Body of pancreas (tissue), 4 donors: ENCODE data around the gene MT1A. TPM values are rescaled to one million over a fixed set of nuclear protein-coding genes. Genes with fewer than 3 reads are reported as not detected.
A peak's percentile ranks its signal among the peaks of the same experiment; 100 is the strongest.

Experiments used
- ATAC-seq: fragments of 150-250 bp; one replicate; pipeline ENCODE4 v1.9.1; 2016
- DNase-seq, 4 donors: peaks; one replicate each; pipeline ENCODE4 v3.0.0-alpha.2; 2019
- H3K27ac ChIP-seq, 4 donors: fragments of 200-600 bp; sonication (generic); 1 replicate in 3 of 4; 2 replicates in 1 of 4; pipeline versions ENCODE4 v1.5.1 to v1.6.1; 2016 to 2019; ENCODE audit warnings: mild to moderate bottlenecking in 1 of 4, mixed read lengths in 1 of 4, moderate library complexity in 1 of 4
- H3K27me3 ChIP-seq, 2 donors: fragments of 200-600 bp; sonication (generic); one replicate each; pipeline ENCODE4 v1.6.0; 2016; ENCODE audit warnings: mild to moderate bottlenecking in 1 of 2
- H3K36me3 ChIP-seq, 2 donors: fragments of 200-600 bp; sonication (generic); replicated peaks in 1 of 2; 2 replicates each; pipeline ENCODE4 v1.5.1; 2016; ENCODE audit warnings: low read depth in 2 of 2; ENCODE audit not compliant: insufficient read depth in 1 of 2
- H3K4me1 ChIP-seq: fragments of 200-600 bp; sonication (generic); one replicate; pipeline ENCODE4 v1.6.0; 2016
- H3K4me3 ChIP-seq, 2 donors: fragments of 200-600 bp; sonication (generic); 1 replicate in 1 of 2; 2 replicates in 1 of 2; pipeline ENCODE4 v1.5.1; 2016 to 2019
- H3K9me3 ChIP-seq, 3 donors: fragments of 200-600 bp; sonication (generic); 1 replicate in 2 of 3; 2 replicates in 1 of 3; pipeline ENCODE4 v1.5.1; 2016
- CTCF ChIP-seq, 7 experiments: fragments of 450-650 bp in 4 of 7; fragments of 200-600 bp in 3 of 7; sonication (generic) in 3 of 7; IDR thresholded peaks; one replicate each; pipeline ENCODE4 v1.5.1; 2016 to 2019; ENCODE audit warnings: antibody characterized with exemption in 7 of 7
- POLR2A ChIP-seq, 3 donors: fragments of 450-650 bp; IDR thresholded peaks; one replicate each; pipeline ENCODE4 v1.6.1; 2016; ENCODE audit warnings: antibody characterized with exemption in 3 of 3, mild to moderate bottlenecking in 2 of 3
- WGBS, 2 donors: methylation state at CpG; one replicate each; pipeline ENCODE4 v1.1.5; 2017; 5-methylcytosine and 5-hydroxymethylcytosine counted together
- intact Hi-C: fragments of 100-400 bp; cut with DNase I; formaldehyde crosslinking; loops from one replicate; pipeline ENCODE4 v1.15.1; 2023
- total RNA-seq, 2 donors: library from RNA; depleted of rRNA; stranded (reverse); fragments of >200 nt; gene quantifications; one replicate each; pipeline ENCODE4 v1.1.0, GENCODE V29; 2016

MT1A gene
- total RNA-seq, 2 donors from 2014 or later = 268 TPM; not detected in 1

DNA sequence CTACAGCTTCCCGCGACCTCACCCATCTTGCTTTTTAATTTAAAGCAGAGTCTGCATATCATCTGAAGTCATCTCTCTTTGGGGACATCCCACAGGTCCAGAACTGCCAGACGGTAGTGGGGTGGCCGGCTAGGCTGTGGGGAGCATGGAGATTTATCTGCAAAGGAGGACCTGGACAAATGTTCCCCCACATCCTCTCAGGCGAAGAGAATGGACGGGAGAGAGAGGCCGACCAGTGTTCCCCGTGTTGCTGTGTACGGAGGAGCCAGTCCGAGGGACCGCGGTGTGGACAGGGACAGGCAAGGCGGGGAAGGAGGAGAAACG is 6.7 kb upstream of the MT1A start:
- H3K9me3 ChIP-seq = no peaks in the 10 kb centered on the region
- TF ChIP-seq POLR2A (IDR thresholded peaks at IDR 0.05) (no peak), CTCF (IDR thresholded peaks at IDR 0.05) (no peak)
- H3K4me1 ChIP-seq = peaks cover 30% of the 10 kb centered on the region
- peak overlapping the region; percentile 23 to 54 for H3K4me3 ChIP-seq
- no peak for DNase-seq
- ATAC-seq = no peak
- H3K36me3 ChIP-seq = no peaks in the 10 kb centered on the region
- WGBS, 2 donors = 21 to 22% methylated on average over 14 of the region's 14 CpGs
- H3K27me3 ChIP-seq = no peaks in the 10 kb centered on the region
- peak overlapping the region; percentile 71 to 89 (median 82) for H3K27ac ChIP-seq
- intact Hi-C loops = no loop called here

- Histone ChIP-seq H3K4me1 (peaks cover 25% of the 10 kb centered on the region), H3K27me3 (no peaks in the 10 kb centered on the region), H3K36me3 (no peaks in the 10 kb centered on the region), H3K27ac (peak within 1 kb of the TSS; percentile 71 to 89 (median 82)), H3K4me3 (peak within 1 kb of the TSS; percentile 23 to 54), H3K9me3 (no peaks in the 10 kb centered on the region)
- intact Hi-C loops = no loop called here
- WGBS, 2 donors = 0 to 1% methylated on average over 28 to 54 of the region's 61 CpGs
- peak; percentile 64 to 81 (median 74) for DNase-seq
- peak; percentile 82 for ATAC-seq
- TF ChIP-seq CTCF (IDR thresholded peaks at IDR 0.05) (peak in 1 of 7 experiments; percentile 4), POLR2A (IDR thresholded peaks at IDR 0.05) (peak; percentile 54 to 78 (median 74))
These were observed 6.2 kb upstream of the MT1A start, which contains the start of gene MT1M for GRCh38 chr16:56632156-56632847. Gene MT1M, plus strand, starts transcription at chr16:56632659. Its CDS starts 73 bp downstream, at chr16:56632732.

- ATAC-seq (peak; percentile 12), DNase-seq (no peak)
- peak overlapping the region in 1 of 2 donors; percentile 23 for H3K4me3 ChIP-seq
- no peaks in the 10 kb centered on the region for H3K36me3 ChIP-seq
- no peak for TF ChIP-seq POLR2A (IDR thresholded peaks at IDR 0.05)
- no peak for TF ChIP-seq CTCF (IDR thresholded peaks at IDR 0.05)
- WGBS, 2 donors = 38 to 40% methylated on average over 6 of the region's 6 CpGs
- H3K4me1 ChIP-seq = peaks cover 21% of the 10 kb centered on the region
- no peaks in the 10 kb centered on the region for H3K9me3 ChIP-seq
- intact Hi-C loops = no loop called here
- H3K27me3 ChIP-seq = no peaks in the 10 kb centered on the region
- H3K27ac ChIP-seq = peak overlapping the region; percentile 71 to 89 (median 82)
These were observed 5.6 kb upstream of the MT1A start for GRCh38 chr16:56632848-56633365.

DNA sequence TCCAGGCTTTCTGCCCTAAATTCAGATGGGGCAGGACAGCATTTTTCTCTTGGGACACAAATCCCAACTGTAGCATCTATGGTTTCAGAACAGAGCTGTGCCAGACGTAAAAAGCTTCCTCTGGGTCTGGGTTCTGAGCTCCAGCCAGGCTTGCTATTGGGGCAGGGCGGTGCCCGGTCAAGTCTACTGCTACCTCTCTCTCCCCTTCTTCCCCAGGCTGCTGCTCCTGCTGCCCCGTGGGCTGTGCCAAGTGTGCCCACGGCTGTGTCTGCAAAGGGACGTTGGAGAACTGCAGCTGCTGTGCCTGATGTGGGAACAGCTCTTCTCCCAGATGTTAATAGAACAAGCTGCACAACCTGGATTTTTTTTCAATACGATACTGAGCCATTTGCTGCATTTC is 4.9 kb upstream of the MT1A start:
- Histone ChIP-seq H3K27ac (peak overlapping the region in 1 of 4 donors; percentile 89), H3K27me3 (no peaks in the 10 kb centered on the region), H3K4me1 (peaks cover 26% of the 10 kb centered on the region), H3K36me3 (no peaks in the 10 kb centered on the region), H3K4me3 (no peak overlapping the region), H3K9me3 (no peaks in the 10 kb centered on the region)
- TF ChIP-seq POLR2A (IDR thresholded peaks at IDR 0.05) (no peak), CTCF (IDR thresholded peaks at IDR 0.05) (no peak)
- ATAC-seq = no peak
- 30 to 47% methylated on average over 7 of the region's 7 CpGs for WGBS, 2 donors
- intact Hi-C loops = no loop called here
- DNase-seq = no peak
